SK-N-SH (cell line): ENCODE measurements around the gene HSPB7. TPM values are rescaled to one million over a fixed set of nuclear protein-coding genes. Genes with fewer than 3 reads are reported as not detected.

Experiments
- CTCF ChIA-PET: fragments of 300-600, 350-600 bp; formaldehyde crosslinking; extraction: SDS; loops from one replicate; lab custom pipeline; 2021; lab: Yijun Ruan, JAX
- POLR2A ChIA-PET: fragments of 350-600 bp; sonication (Branson Sonifier 250); formaldehyde crosslinking; extraction: SDS; loops from one replicate; lab custom pipeline; 2020; ENCODE audit warnings: antibody characterized with exemption, inconsistent platforms; lab: Yijun Ruan, JAX
- DNase-seq: peaks from one replicate; pipeline ENCODE4 v3.0.0; 2012
- H2AFZ ChIP-seq: fragments of 200-600 bp; sonication (generic); 2 replicates; pipeline ENCODE4 v1.8.1; 2016; ENCODE audit warnings: antibody characterized with exemption, mild to moderate bottlenecking, low read depth
- H3F3A ChIP-seq: fragments of 200-600 bp; sonication (generic); replicated peaks from 2 replicates; pipeline ENCODE3; 2016; ENCODE audit warnings: antibody characterized with exemption, mild to moderate bottlenecking; ENCODE audit not compliant: insufficient read depth
- H3K27ac ChIP-seq, 2 experiments: fragments of 200-500 bp in 1 of 2; fragments of 200-600 bp in 1 of 2; sonication (Bioruptor generic) in 1 of 2; sonication (generic), shearing (Covaris generic) in 1 of 2; 2 replicates each; pipeline versions ENCODE4 v1.5.1 to v1.6.1; 2014 to 2016; ENCODE audit warnings: low read depth in 2 of 2, inconsistent platforms in 1 of 2, low read length in 1 of 2, mild to moderate bottlenecking in 1 of 2, mixed read lengths in 1 of 2
- H3K27me3 ChIP-seq: fragments of 200-600 bp; sonication (generic), shearing (Covaris generic); 2 replicates; pipeline ENCODE4 v1.6.1; 2016; ENCODE audit warnings: mixed run types; ENCODE audit not compliant: insufficient read depth
- H3K36me3 ChIP-seq, 2 experiments: fragments of 200-500 bp in 1 of 2; fragments of 200-600 bp in 1 of 2; sonication (Bioruptor generic) in 1 of 2; sonication (generic) in 1 of 2; replicated peaks in 1 of 2; 2 replicates each; pipeline versions ENCODE3 to v1.5.1; 2014 to 2016; ENCODE audit warnings: low read length in 1 of 2, mild to moderate bottlenecking in 1 of 2; ENCODE audit not compliant: insufficient read depth in 2 of 2, control insufficient read depth in 1 of 2
- H3K4me1 ChIP-seq, 2 experiments: fragments of 200-500 bp in 1 of 2; fragments of 200-600 bp in 1 of 2; sonication (Bioruptor generic) in 1 of 2; sonication (generic), shearing (Covaris generic) in 1 of 2; 2 replicates each; pipeline versions ENCODE4 v1.5.1 to v1.6.1; 2014 to 2016; ENCODE audit warnings: low read depth in 1 of 2, low read length in 1 of 2, mixed run types in 1 of 2; ENCODE audit not compliant: insufficient read depth in 2 of 2, control insufficient read depth in 1 of 2
- H3K4me2 ChIP-seq: fragments of 200-600 bp; sonication (generic), shearing (Covaris generic); 2 replicates; pipeline ENCODE4 v1.6.1; 2017; ENCODE audit warnings: mixed run types
- H3K4me3 ChIP-seq, 2 experiments: fragments of 200-500 bp in 1 of 2; fragments of 200-600 bp in 1 of 2; sonication (Bioruptor generic) in 1 of 2; sonication (generic), shearing (Covaris generic) in 1 of 2; 2 replicates each; pipeline versions ENCODE4 v1.5.1 to v1.8.1; 2014 to 2016; ENCODE audit warnings: low read depth in 2 of 2, inconsistent platforms in 1 of 2, low read length in 1 of 2, mild to moderate bottlenecking in 1 of 2, mixed read lengths in 1 of 2, moderate library complexity in 1 of 2
- H3K79me2 ChIP-seq: fragments of 200-600 bp; sonication (generic); 2 replicates; pipeline ENCODE4 v1.8.1; 2017; ENCODE audit warnings: mild to moderate bottlenecking; ENCODE audit not compliant: insufficient read depth
- H3K9ac ChIP-seq: fragments of 200-600 bp; sonication (generic); 2 replicates; pipeline ENCODE4 v1.6.1; 2017; ENCODE audit warnings: mixed run types
- H3K9me2 ChIP-seq: fragments of 200-600 bp; sonication (generic); 2 replicates; pipeline ENCODE4 v1.6.1; 2017; ENCODE audit warnings: mixed run types
- H3K9me3 ChIP-seq: fragments of 200-600 bp; sonication (generic); 2 replicates; pipeline ENCODE4 v1.6.1; 2017; ENCODE audit warnings: mixed run types, mild to moderate bottlenecking, moderate library complexity
- H4K20me1 ChIP-seq: fragments of 200-600 bp; sonication (generic); 2 replicates; pipeline ENCODE4 v1.6.1; 2017; ENCODE audit warnings: mild to moderate bottlenecking, mixed run types; ENCODE audit not compliant: insufficient read depth
- FOSL2 ChIP-seq: IDR thresholded peaks from 2 replicates; pipeline ENCODE4 v1.4.0; 2012; ENCODE audit warnings: low read depth, mild to moderate bottlenecking, moderate library complexity, borderline replicate concordance
- GATA2 ChIP-seq: sonication (generic); formaldehyde crosslinking; IDR thresholded peaks from 2 replicates; pipeline ENCODE4 v1.5.0; 2020; ENCODE audit warnings: mild to moderate bottlenecking, missing genetic modification reagents
- RFX5 ChIP-seq: IDR thresholded peaks from 2 replicates; pipeline ENCODE4 v1.6.1; 2012; ENCODE audit warnings: mild to moderate bottlenecking, improper control_type of control experiment, low read length
- WGBS: methylation state at CpG from one replicate; pipeline ENCODE4 v1.1.6; 2017; ENCODE audit warnings: low lambda C conversion rate; 5-methylcytosine and 5-hydroxymethylcytosine counted together
- polyA plus RNA-seq, 3 experiments: library from polyadenylated mRNA; depleted of rRNA; stranded (reverse); fragments of >200 nt; gene quantifications; 2 replicates each; pipeline ENCODE4 v1.2.3, GENCODE V29; 2012
- TF ChIP-seq, protein P1 (sequence below): fragments of 200-600 bp; sonication (generic); IDR thresholded peaks from 2 replicates; pipeline ENCODE4 v1.6.1; 2017; ENCODE audit warnings: antibody characterized with exemption, mild to moderate bottlenecking, moderate library complexity
- TF ChIP-seq, protein P2 (sequence below): IDR thresholded peaks from 2 replicates; pipeline ENCODE4 v1.4.0; 2012; ENCODE audit warnings: low read depth, borderline replicate concordance
- TF ChIP-seq, protein P3 (sequence below): IDR thresholded peaks from 2 replicates; pipeline ENCODE4 v1.6.1; 2012; ENCODE audit warnings: mild to moderate bottlenecking, low read depth, low read length, moderate library complexity

HSPB7 gene
- polyA plus RNA-seq, 1 of the 3 experiments (the other 2 are of a cell fraction): 0.05 TPM

DNA sequence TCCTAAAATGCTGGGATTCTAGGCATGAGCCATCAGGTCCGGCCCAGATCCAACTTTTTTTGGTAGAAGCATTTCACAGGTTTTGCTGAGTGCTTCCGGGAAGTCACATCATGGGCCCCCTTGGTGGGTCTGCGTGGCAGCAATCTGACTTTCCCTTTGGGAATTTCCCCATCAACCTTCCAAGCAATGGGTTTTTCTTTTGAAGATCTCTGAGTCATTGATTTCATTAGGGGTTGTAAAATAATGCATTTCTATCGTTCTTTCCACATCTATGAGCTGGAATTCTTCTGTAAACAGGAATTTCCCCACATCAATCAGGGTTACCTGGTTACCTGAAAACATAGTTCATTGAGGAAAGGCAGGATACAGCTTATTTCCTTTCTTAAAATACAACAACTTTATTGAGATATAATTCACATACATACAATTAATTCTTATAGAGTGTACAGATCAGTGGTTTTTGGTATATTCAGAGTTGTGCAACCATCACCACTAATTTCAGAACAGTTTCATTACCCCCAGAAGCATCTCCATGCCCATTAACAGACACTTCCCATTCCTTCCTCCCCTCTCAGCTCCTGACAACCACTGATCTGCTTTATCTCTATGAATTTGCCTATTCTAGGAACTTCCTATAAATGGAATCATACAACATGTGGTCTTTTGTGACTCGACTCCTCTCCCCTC lies 32.1 kb downstream of the HSPB7 start:
- H3K9me2 ChIP-seq: no peaks in the 10 kb centered on the region
- ChIA-PET CTCF (interaction anchor here (0.6 to 1.7 kb wide), 3 partner anchors 9 to 170 kb away, joined by 3 to 8 read pairs (median 3); partner anchors contain the start of gene SRARP), POLR2A (no interaction called here)
- H3K4me3 ChIP-seq: no peak overlapping the region
- no peaks in the 10 kb centered on the region for H3K27me3 ChIP-seq
- H3K4me2 ChIP-seq: no peak overlapping the region
- H4K20me1 ChIP-seq: no peaks in the 10 kb centered on the region
- DNase-seq: no peak
- no peaks in the 10 kb centered on the region for H3K9me3 ChIP-seq
- no peak overlapping the region for H3K27ac ChIP-seq
- TF ChIP-seq, protein P1, sequence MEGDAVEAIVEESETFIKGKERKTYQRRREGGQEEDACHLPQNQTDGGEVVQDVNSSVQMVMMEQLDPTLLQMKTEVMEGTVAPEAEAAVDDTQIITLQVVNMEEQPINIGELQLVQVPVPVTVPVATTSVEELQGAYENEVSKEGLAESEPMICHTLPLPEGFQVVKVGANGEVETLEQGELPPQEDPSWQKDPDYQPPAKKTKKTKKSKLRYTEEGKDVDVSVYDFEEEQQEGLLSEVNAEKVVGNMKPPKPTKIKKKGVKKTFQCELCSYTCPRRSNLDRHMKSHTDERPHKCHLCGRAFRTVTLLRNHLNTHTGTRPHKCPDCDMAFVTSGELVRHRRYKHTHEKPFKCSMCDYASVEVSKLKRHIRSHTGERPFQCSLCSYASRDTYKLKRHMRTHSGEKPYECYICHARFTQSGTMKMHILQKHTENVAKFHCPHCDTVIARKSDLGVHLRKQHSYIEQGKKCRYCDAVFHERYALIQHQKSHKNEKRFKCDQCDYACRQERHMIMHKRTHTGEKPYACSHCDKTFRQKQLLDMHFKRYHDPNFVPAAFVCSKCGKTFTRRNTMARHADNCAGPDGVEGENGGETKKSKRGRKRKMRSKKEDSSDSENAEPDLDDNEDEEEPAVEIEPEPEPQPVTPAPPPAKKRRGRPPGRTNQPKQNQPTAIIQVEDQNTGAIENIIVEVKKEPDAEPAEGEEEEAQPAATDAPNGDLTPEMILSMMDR: no peak
- TF ChIP-seq RFX5 (no peak), GATA2 (no peak)
- H3K9ac ChIP-seq: no peak overlapping the region
- no peaks in the 10 kb centered on the region for H3K4me1 ChIP-seq
- 51% methylated on average over 5 of the region's 5 CpGs for WGBS
- H2AFZ ChIP-seq: no peak overlapping the region
- no peaks in the 10 kb centered on the region for H3K79me2 ChIP-seq
- no peaks in the 10 kb centered on the region for H3K36me3 ChIP-seq
- no peaks in the 10 kb centered on the region for H3F3A ChIP-seq

DNA sequence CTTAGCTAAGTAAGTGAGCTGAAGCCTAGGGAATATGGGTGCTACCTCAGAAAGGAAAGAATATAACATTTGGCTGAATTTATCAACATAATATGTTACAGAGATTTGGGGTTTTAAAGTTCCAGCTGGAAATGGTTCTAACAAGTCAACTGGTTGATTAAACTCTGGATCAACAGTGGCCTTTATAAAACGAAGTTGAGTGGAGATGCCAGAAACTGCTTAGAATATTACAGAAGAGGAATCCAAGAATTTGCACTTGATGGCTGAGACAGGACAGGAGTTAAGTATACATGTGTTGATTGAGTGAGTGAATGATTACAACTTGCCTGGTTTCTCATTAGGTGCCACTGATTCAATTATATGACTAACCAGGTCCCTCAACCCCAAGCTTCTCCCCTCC lies 34.6 kb downstream of the HSPB7 start:
- Histone ChIP-seq H3K9me2 (no peaks in the 10 kb centered on the region), H3K4me2 (no peak overlapping the region), H3K4me3 (no peak overlapping the region), H3F3A (no peaks in the 10 kb centered on the region), H3K27ac (no peak overlapping the region), H2AFZ (no peak overlapping the region; the same call in 1 of the 2 replicates), H3K9me3 (no peaks in the 10 kb centered on the region), H3K36me3 (no peaks in the 10 kb centered on the region), H3K79me2 (no peaks in the 10 kb centered on the region), H3K27me3 (no peaks in the 10 kb centered on the region), H3K9ac (no peak overlapping the region)
- no peak for DNase-seq
- CTCF ChIA-PET: interaction anchor here (0.7 to 1.0 kb wide), 2 partner anchors 90 to 192 kb away, joined by 3 read pairs; partner anchors contain the start of gene FAM131C
- POLR2A ChIA-PET: no interaction called here
- WGBS: 8% methylated on average over 1 of the region's 1 CpG
- TF ChIP-seq FOSL2: no peak
- TF ChIP-seq, all 33 proteins: peak for 0
- Histone ChIP-seq H3K4me1 (no peaks in the 10 kb centered on the region), H4K20me1 (no peaks in the 10 kb centered on the region)

DNA sequence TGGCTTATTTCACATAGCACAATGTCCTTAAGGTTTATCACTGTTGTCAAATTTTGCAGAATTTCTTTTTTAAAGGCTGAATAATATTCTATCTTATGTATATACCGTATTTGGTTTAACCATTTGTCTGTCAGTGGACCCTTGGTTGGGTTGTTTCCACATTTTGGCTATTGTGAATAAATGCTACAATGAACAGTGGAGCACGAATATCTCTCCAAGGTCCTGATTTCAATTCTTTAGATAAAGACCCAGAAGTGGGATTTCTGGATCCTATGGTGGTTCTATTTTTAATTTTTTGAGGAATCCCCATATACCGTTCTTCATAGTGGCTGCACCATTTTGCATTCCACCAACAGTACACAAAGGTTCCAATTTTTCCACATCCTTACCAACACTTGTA lies 36.2 kb downstream of the HSPB7 start:
- ChIA-PET CTCF (interaction anchor here (1.1 kb wide), 1 partner anchor 190 kb away, joined by 4 read pairs; no protein-coding TSS in a partner anchor), POLR2A (no interaction called here)

More for the DNA sequence above, 36.2 kb downstream of the HSPB7 start:
- H3K4me3 ChIP-seq: no peak overlapping the region
- no peak overlapping the region for H3K27ac ChIP-seq
- H3F3A ChIP-seq: peaks cover under 1% of the 10 kb centered on the region
- H3K9me3 ChIP-seq: no peaks in the 10 kb centered on the region
- H3K4me1 ChIP-seq: no peaks in the 10 kb centered on the region
- no peak overlapping the region for H3K4me2 ChIP-seq
- H3K27me3 ChIP-seq: no peaks in the 10 kb centered on the region
- H3K9ac ChIP-seq: no peak overlapping the region
- H2AFZ ChIP-seq: no peak overlapping the region
- whole genome bisulfite sequencing: 65% methylated on average over 3 of the region's 3 CpGs
- H3K9me2 ChIP-seq: no peaks in the 10 kb centered on the region
- TF ChIP-seq, protein P2, sequence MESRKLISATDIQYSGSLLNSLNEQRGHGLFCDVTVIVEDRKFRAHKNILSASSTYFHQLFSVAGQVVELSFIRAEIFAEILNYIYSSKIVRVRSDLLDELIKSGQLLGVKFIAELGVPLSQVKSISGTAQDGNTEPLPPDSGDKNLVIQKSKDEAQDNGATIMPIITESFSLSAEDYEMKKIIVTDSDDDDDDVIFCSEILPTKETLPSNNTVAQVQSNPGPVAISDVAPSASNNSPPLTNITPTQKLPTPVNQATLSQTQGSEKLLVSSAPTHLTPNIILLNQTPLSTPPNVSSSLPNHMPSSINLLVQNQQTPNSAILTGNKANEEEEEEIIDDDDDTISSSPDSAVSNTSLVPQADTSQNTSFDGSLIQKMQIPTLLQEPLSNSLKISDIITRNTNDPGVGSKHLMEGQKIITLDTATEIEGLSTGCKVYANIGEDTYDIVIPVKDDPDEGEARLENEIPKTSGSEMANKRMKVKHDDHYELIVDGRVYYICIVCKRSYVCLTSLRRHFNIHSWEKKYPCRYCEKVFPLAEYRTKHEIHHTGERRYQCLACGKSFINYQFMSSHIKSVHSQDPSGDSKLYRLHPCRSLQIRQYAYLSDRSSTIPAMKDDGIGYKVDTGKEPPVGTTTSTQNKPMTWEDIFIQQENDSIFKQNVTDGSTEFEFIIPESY: no peak
- no peak for TF ChIP-seq FOSL2
- TF ChIP-seq, protein P3, sequence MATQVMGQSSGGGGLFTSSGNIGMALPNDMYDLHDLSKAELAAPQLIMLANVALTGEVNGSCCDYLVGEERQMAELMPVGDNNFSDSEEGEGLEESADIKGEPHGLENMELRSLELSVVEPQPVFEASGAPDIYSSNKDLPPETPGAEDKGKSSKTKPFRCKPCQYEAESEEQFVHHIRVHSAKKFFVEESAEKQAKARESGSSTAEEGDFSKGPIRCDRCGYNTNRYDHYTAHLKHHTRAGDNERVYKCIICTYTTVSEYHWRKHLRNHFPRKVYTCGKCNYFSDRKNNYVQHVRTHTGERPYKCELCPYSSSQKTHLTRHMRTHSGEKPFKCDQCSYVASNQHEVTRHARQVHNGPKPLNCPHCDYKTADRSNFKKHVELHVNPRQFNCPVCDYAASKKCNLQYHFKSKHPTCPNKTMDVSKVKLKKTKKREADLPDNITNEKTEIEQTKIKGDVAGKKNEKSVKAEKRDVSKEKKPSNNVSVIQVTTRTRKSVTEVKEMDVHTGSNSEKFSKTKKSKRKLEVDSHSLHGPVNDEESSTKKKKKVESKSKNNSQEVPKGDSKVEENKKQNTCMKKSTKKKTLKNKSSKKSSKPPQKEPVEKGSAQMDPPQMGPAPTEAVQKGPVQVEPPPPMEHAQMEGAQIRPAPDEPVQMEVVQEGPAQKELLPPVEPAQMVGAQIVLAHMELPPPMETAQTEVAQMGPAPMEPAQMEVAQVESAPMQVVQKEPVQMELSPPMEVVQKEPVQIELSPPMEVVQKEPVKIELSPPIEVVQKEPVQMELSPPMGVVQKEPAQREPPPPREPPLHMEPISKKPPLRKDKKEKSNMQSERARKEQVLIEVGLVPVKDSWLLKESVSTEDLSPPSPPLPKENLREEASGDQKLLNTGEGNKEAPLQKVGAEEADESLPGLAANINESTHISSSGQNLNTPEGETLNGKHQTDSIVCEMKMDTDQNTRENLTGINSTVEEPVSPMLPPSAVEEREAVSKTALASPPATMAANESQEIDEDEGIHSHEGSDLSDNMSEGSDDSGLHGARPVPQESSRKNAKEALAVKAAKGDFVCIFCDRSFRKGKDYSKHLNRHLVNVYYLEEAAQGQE: 0 out of 2 replicates have a peak, but pooled peaks have one; percentile 47
- TF ChIP-seq, all 33 proteins: peak for 1
- Histone ChIP-seq H3K36me3 (no peaks in the 10 kb centered on the region), H3K79me2 (no peaks in the 10 kb centered on the region), H4K20me1 (no peaks in the 10 kb centered on the region)
- no peak for DNase-seq
